TTC549 (cell line): Measurements from ENCODE around the gene IFI27L1.

Experiments
- FAIRE-seq: peaks from 2 replicates; lab custom pipeline; 2012; peaks lifted over from hg19 to GRCh38; lab: Jason Lieb, UNC

IFI27L1 gene

DNA sequence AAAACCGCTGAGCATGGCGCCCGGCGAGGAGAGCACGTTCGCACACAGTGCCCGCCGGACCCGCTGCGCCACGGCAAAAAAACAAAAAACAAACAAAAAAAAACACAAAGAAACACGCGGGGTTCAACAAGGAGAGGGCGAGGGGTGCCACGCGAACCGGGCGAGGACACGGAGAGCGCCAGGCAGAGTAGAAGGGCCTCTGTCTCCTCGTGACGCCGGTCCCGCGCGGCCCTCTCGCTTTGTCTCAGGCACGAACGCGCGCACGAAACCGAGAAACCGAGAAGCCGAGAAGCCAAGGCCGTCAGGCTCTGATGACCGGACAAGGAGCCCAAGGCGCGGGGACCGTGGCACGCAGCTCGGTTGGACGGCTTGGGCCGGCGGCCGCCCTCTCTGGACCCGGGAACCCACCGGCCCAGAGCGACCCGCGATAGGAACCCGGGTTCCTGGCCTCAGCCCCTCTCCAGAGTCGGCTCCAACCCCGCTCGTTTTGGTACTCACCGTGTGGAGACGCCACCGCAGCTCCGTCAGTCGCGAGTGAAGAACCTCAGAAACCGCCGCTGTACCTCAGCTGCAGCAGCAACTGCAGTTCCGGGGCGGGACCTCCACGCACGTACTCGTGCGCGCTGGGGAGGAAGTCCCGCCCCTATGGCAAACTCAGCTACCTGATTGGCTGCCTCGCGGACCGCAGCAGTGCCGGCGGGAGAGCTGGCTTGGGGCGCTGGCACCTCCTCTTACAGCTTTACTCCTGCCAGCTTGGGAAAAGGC lies at the start of gene IFI27L1, which contains the start of gene DDX24:
TSS of gene IFI27L1 (plus strand) at position 690 of the 765 bp plus-strand sequence. CDS start 15,628 bp downstream, outside the sequence.
TSS of gene DDX24 (minus strand) at position 582 of the 765 bp plus-strand sequence. CDS start 1,460 bp downstream, outside the sequence.
- FAIRE-seq: no peak

GRCh38 chr14:94031883-94032279 lies 49.2 kb upstream of the IFI27L1 start:
- no peak for FAIRE-seq

DNA sequence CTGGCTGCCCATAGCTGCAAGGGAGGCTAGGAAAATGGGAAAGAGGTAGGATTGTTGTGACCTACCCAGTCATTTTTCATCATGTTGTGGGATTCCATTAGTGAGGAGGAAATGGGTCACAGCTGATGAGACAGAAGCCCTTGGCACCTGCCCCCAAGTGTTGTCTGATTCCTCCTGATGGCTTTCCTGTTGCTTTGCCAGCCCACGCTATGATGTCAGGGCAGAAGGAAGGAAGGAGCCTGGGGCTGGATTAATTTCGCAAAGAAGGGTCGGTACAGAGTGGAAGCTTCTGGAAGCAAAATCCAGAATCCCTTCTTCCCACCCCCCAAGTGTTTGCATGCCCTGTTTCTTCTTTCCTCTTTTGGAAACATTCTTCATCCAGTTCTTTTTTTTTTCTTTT lies 46.2 kb upstream of the IFI27L1 start:
- FAIRE-seq: no peak

DNA sequence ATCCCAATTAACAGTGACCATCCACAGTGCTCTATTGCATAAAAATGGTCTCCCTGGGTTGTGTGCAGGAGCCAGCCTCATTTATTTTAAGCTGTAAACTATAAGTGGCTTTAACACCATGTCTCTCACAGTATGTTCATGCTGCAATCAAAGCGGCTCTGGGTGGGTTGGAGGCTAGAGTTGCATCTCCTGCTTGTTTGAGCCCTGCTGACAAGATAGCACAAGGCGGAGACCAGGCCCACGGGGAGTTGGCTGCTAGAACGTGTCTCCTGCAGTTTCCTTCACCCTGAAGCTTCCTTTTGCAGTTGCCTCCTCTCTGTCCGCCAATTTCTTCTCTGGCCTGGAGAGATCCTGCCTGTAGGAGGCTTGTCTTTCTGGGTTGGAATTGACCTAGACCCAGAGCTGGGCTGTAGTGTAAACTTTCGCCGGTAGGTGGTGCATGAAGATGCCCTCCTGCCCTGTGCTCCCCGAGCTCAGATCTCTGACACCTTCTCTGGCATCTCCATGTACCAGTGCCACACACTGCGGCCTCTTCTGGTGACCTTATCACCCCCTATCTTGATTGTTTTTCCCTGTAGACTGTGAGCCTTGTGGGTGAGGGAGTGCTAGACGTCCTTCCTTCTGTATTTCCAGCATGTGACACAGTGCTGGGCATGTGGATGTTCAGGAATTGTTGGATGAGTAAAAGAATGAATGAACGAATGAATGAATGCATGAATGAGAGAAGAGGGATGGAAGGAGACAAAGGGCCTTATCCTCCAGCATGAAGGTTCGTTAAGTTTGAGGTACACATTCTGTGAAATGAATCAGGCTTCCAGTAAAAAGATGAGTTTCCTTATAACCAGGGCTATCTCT lies 44.6 kb upstream of the IFI27L1 start:
- FAIRE-seq: no peak

DNA sequence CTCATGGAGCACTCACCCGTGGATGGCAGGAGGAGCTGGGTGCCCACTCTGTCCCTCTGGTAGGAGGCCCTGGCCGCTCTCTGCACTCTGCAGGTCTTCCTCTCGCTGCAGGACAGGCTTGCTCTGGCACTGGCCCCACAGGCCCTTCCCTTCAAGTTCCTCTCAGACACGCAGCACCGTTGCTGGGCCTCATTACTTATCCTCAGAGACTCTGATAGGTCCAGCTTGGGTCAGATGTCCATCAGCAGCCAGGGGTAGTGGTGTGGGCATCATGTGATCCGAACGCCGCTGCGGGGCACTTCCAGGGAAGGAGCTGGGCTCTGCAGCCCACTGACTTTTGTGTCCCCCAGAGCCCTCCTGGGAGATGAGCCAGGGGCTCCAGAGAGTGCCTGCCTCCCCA lies 43.2 kb upstream of the IFI27L1 start:
- FAIRE-seq: no peak

DNA sequence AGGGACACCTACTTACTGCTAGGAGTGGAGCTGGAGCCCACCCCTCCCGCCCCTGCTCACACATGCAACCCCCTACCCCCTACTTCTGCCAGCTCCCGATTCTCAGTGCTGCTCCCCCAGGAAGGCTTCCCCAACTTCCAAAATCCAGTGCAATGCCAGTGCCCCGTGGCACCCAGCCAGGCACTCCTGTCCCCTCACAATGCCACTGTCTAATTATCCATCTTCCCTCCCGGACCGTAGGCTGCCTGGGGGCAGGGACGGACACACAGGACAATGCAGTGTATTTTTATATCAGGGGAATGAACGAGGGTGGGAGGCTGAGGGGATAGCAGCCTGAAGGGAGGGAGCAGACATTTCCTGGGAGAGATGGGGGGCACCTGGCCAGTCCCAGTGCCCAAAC lies 42.6 kb upstream of the IFI27L1 start:
- no peak for FAIRE-seq

GRCh38 chr14:94038921-94039629 lies 42.0 kb upstream of the IFI27L1 start:
- no peak for FAIRE-seq

DNA sequence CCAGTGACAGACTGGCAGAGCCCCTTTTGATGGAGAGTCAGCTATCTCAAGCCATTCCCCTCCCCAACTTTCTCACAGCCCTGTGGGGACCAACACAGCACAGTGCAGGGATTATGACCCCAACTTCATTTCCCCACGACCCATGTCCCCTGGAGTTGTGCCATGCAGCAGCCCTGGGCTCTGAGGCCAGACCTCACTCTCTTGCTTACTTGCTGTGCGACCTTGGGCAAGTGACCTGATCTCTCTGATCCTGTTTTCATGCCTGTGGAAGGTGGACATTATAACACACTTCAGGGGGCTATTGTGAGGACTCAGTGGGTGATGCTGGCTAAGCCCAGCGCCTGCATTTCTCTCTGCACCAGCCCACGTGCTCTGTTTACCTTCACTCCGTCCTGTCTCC lies 40.9 kb upstream of the IFI27L1 start:
- no peak for FAIRE-seq

GRCh38 chr14:94040796-94041195 lies 40.3 kb upstream of the IFI27L1 start:
- FAIRE-seq: no peak

DNA sequence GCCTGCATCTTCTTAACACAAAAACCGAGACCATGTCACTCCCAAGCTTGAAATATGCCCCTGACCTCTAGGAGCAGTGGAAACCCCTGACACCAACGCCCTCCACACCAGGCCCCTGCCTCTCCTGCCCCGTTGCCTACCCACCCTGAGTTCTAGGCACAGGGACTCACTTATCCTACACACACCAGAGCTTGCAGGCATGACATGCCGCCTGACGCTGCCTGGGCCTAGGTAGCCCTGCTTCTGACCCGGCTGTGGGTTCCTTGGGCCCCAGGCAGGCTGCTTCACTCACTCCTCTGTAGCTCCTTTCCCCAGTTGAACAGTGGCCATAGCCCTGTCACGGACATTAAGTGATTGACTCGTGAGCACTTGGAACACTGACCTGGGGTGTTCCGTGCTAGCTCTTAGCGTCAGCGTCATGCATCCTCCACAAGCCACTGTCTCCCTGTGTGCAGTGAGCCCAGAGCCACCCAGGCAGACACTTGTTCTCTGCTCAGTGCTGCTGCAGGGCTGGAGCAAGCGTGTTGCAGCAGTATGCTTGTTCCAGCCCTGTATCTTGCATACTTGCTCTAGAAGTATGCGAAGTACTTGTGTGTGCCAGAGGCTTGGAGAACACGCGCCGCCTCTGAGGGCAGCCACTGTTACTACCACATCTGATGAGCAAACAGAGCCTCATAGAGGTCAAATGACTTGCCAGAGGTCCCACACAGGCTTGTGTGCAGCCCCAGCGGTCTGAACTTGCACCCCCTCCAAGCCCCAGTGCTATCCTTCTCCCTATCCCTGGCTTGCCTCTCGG lies 39.4 kb upstream of the IFI27L1 start:
- FAIRE-seq: no peak

- no peak for FAIRE-seq
Measured at GRCh38 chr14:94042433-94043091, 38.5 kb upstream of the IFI27L1 start.

GRCh38 chr14:94043111-94043755 lies 37.9 kb upstream of the IFI27L1 start:
- FAIRE-seq: no peak

- no peak for FAIRE-seq
Measured at GRCh38 chr14:94043756-94044475, 37.2 kb upstream of the IFI27L1 start.

DNA sequence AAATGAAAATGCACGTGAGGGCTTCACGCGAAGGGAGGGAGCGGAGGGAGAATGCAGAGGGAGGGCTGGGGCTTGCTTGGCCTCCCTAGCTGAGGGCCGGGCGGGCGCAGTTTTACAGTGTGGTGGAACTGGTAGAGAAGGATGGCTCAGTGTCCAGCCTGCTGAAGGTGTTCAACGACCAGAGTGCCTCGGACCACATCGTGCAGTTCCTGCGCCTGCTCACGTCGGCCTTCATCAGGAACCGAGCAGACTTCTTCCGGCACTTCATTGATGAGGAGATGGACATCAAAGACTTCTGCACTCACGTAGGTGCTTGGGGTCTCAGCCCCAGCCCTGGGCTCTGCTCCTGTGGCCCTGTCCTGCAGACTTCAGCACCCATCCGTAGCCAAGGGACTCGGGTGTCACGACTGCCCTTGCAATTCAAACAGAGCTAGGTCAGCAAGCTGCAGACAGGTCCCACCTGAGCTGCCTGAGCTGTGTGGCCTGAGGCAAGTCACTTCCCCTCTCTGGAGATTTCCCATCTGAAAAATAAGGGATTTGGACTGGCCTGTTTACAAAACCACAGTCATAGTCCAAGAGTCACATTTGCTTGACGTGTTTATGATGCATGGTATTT lies 36.5 kb upstream of the IFI27L1 start:
- no peak for FAIRE-seq

- no peak for FAIRE-seq
Measured at GRCh38 chr14:94045101-94045500, 36.0 kb upstream of the IFI27L1 start.

- FAIRE-seq: no peak
Measured at GRCh38 chr14:94045563-94046345, 35.4 kb upstream of the IFI27L1 start.

DNA sequence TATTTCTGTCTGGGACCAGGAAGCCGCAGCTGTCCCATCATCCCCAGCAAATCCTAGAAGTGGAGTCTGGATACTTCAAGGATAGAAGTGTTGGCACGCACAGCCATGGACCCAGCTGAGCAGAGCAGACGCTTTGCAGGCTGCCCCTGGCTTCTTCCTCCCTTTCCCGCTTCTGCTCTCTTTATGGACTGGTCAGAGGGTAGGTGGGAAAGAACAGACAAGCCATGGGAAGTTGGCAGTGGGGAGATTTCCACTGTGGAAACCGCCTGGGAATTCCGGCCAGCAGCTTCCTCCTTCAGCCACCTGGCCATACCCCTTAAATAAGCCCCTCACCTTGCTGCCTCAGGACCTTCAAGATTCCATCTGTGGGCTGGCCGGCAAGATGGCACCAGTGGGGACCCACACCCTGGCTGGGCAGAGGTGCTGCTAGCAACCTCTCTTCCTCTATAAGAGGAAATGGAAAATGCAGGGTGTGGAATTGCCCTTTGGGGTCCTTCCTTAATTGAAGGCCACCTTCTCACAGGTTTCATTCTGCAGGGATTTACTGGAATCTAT lies 34.3 kb upstream of the IFI27L1 start:
- FAIRE-seq: no peak

DNA sequence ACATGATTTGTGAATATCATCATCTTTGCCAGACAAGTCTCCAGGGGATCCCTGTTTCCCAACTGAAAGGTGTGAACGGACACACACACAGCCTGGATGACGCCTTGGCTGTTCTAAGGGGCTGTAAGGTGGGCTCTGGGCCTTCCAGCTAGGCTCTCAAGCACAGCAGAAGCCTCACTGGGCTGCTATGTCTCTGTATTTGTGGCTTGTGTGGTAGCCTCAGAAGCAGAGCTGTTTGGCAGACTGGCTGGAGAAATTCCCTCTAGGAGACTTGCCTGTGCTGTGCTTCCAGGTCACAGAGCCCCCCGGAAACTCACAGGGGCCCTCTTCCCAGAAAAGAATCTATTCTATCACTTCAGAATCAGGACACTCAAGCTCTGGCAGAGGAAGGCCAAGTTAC lies 33.5 kb upstream of the IFI27L1 start:
- no peak for FAIRE-seq
